NCI-H446 treated with DMSO at 0.1 percent for 48 hours (cell line): ENCODE data around the gene GPR176.
"Not testable (repeated sequence)": the region's sequence is repeated elsewhere in the genome, so short reads cannot be mapped to it uniquely, and the experiment has no call there.

Experiments used
- DNase-seq: peaks from one replicate; lab custom pipeline; 2025; lab: John Stamatoyannopoulos, UW

GPR176 gene

GRCh38 chr15:39936187-39936586 lies 16.1 kb upstream of the GPR176 start:
- no peak for DNase-seq

- no peak for DNase-seq
Observed at GRCh38 chr15:39935241-39935640, 15.2 kb upstream of the GPR176 start.

DNA sequence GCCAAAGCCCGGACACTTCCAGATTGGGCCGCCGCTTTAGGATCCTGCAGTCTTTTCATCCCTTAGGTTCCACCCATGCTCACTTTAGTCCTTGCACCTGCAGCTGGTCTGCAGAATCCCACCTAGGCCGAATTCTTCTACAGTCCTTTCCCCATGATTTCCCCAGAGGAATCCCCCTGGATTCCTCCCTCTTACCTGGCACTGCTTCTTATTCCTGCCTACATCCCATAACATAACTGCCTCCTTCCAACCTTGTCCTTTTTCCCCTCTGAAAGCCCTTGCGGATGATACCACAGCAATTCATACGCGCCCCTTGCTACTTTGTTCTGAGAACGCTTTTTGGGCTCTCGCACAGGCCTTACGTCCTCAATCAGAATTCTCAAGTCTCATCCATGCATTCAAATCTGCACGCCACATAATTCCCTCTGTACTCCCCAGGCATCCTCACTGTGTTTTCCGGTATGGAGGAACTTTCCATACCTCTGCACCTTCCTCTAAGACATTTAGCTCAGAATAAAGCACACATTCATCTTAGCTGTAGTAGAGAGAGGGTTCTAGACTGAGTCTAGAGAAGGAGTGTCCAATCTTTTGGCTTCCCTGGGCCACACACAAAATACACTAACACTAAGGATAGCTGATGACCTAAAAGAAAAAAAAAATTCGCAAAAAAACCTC lies 14.5 kb upstream of the GPR176 start:
- DNase-seq: no peak

DNA sequence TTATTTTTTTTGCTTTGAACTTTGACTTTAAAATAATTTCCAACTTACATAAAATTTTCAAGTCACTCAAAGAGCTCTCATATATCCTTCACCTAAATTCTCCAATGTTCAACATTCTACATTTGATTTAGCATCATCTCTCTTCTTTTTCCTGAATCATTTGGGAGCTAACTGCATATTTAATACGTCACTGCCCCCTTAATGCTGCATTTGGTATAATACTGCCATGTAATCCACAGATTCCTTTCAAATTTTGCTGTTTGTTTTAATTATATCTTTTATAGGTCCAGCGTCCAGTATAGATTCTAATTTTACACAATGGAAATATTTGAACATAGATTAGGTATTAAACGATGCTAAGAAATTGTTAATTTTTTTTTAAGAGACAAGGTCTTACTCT lies 11.5 kb upstream of the GPR176 start:
- no peak for DNase-seq

GRCh38 chr15:39926526-39926925 lies 6.5 kb upstream of the GPR176 start:
- DNase-seq: no peak

GRCh38 chr15:39925112-39925842 lies 5.2 kb upstream of the GPR176 start:
- DNase-seq: no peak

- DNase-seq: no peak
Observed at GRCh38 chr15:39924437-39924836, 4.4 kb upstream of the GPR176 start.

DNA sequence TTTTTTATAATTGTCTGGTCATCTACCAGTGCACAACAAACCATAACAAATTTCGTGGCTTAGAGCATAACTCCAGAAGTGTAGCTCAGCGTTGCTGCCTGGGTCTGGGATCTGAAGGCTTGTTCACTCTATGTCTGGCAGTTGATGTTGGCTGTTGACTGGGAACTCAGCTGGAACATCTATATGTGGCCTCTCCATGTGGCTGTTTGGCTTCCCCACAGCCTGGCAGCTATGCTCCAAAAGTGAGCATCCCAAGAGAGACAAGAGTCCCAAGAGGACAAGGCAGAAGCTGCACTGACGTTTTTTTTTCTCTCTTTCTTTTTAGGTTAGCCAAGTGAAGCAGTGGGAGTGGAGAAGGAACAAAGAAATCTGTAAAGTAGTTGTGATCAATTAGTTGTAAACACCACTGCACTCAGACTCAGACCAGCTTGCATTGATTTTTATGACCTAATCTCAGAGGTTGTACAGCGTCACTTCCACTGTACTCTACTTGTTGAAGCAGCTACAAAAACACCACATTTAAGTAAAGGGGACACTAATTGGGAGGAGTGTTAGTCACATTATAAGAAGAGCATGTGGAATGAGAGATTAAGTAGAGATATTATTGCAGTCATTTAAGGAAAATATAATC lies 2.5 kb upstream of the GPR176 start:
- DNase-seq: peak; percentile 40

DNA sequence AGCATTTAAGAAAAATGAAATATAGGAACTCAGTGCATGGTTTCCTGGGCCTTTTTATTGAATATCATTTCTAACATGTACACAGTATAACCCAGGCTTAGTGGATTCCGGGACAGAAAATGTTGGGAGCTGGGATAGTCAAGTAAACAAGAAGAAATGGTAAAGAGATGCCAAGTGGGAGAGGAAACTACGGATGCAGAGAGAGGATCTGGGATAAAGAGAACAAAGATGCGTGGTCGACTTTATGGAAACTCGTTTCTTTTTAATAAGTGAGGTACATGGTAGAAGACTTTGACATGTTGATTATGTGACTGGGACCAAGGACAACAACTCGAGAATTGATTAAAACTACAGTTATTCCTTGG lies 1.2 kb upstream of the GPR176 start:
- no peak for DNase-seq

GRCh38 chr15:39920510-39921273 lies 626 bp upstream of the GPR176 start:
- DNase-seq: peak; percentile 64

GRCh38 chr15:39919411-39919747 lies 687 bp downstream of the GPR176 start:
- DNase-seq: no peak

DNA sequence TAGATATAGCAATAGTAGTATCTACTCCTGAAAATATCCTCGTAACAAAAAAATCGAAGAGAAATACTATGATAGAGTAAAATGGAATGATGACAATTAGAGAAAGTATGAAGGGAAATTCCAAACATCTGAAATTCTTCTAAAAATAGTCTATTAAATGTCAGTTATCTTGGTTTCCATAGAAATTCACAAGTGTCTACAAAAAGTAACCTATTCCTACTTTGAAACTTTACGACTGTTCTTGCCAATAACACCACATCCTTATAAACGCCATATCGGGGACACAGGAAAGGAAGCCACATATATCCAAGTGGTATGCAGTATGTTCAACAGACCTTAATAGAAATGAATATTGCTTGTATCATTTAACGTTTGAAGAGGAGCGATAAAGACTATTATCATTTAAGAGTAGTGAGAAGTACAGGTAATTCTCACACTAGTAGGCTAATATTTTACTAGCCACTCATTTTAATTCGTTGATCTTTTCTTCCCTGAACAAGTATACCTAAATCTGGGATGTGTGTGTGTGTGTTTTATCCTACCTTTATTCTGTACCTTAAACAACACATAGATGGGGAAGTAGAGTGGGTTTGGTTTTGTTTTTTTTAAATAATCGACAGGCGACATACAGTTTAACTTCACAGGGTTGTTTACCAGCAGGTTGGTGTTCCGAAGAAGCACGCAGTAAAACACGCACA lies 1.2 kb downstream of the GPR176 start:
- DNase-seq: no peak

GRCh38 chr15:39914977-39915376 lies 5.1 kb downstream of the GPR176 start:
- no peak for DNase-seq

DNA sequence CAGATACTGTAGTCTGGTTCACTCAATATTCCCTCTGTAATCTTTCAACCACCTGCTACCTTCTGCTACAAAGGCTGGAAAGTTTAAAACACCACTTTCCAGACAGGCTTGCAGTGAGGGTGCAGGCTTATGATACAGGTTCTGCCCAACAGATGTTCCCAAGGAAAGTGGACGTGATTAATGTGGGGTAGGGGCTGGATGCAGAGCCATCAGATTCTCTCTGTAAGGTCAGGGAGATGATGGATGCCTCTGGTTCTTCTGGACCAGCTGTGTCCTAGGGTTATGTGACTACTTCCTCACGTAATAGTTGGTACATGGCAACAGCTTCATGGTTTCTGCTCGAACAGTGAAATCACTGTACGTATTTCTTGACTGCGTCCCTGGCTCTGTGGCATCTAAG lies 11.1 kb downstream of the GPR176 start:
- DNase-seq: no peak

DNA sequence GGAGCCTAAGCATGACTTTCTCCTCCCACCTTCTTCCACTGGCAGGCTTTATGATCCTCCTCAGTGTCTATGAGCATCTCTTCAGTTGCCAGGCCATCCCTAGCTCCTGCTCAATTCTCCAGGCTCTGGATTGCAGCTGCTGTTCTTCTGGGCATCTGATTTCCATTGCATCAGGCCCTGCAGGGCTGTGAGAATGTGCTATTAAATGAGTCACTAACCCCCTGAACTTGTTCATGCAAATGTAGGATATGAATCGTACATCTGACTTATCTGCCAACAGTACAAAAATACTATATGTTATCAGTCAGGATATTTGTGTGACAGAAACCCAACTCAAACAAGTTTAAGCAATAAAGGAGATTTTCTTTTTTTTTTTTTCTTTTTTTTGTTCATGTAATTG lies 11.9 kb downstream of the GPR176 start:
- DNase-seq: no peak

- no peak for DNase-seq
Observed at GRCh38 chr15:39907216-39907615, 12.8 kb downstream of the GPR176 start.

- DNase-seq: no peak
Observed at GRCh38 chr15:39904115-39904514, 16.0 kb downstream of the GPR176 start.

GRCh38 chr15:39898317-39898716 lies 21.7 kb downstream of the GPR176 start:
- DNase-seq: no peak

GRCh38 chr15:39896846-39897245 lies 23.2 kb downstream of the GPR176 start:
- no peak for DNase-seq

DNA sequence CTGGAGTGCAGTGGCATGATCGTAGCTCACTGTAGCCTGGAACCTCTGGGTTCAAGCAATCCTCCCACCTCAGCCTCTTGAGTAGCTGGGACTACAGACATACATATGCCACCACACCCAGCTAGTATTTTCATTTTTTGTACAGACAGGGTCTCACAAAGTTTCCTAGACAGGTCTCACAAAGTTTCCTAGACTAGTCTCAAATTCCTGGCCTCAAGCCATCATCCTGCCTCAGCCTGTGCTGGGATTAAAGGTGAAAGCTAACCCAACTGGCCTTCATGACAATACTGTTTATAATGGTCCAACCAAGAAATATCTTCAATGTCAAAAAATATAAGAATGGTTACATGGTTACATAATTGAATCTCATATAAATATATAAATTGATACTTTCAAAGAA lies 24.0 kb downstream of the GPR176 start:
- DNase-seq: no peak

DNA sequence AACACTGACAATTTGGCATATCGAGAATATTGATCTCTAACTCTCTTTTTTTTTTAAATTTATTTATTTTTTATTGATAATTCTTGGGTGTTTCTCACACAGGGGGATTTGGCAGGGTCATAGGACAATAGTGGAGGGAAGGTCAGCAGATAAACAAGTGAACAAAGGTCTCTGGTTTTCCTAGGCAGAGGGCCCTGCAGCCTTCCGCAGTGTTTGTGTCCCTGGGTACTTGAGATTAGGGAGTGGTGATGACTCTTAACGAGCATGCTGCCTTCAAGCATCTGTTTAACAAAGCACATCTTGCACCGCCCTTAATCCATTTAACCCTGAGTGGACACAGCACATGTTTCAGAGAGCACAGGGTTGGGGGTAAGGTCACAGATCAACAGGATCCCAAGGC lies 27.0 kb downstream of the GPR176 start:
- DNase-seq: not testable (repeated sequence)

DNA sequence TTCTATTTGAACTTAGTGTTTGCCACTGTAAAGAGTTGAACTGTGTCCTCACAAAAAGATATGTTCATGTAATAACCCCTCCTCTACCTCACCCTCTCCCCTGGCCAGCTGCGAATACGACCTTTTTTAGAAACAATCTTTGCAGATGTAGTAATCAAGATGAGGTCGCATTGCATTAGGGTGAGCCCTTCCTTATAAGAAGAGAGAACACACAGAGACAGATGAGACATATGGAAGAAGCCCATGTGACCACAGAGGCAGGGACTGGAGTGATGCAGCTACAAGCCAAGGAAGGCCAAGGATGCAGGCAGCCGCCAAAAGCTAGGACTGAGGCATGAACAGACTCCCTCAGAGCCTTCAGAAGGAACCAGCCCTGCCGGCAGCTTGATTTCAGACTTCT lies 27.6 kb downstream of the GPR176 start:
- no peak for DNase-seq
